Measurements from ENCODE around the gene MEA1. TPM values are rescaled to one million over a fixed set of nuclear protein-coding genes. Genes with fewer than 3 reads are reported as not detected.

Gene MEA1
- total and polyA plus RNA-seq, 9 donors = 48.2 to 95.1 (median 63.2) TPM

- no peaks in the 10 kb centered on the region for H3K27me3 ChIP-seq
- H3K9me3 ChIP-seq = no peaks in the 10 kb centered on the region
- H3K4me3 ChIP-seq = no peak overlapping the region
- DNase-seq = no peak
- WGBS, 3 donors = 80 to 86% (median 84%) methylated on average over 9 of the region's 9 CpGs
- intact Hi-C loops (cut with DNase I) = loop anchor here in 1 of 4 donors (10.0 kb wide), 1 partner anchor 49 kb away; the partner anchor contains the start of gene PTCRA
- peaks cover 3% of the 10 kb centered on the region for H3K36me3 ChIP-seq
- no peak for TF ChIP-seq POLR2A (IDR thresholded peaks at IDR 0.05)
- TF ChIP-seq CTCF (IDR thresholded peaks at IDR 0.05) = no peak
- no peak for TF ChIP-seq EP300 (IDR thresholded peaks at IDR 0.05)
- H3K27ac ChIP-seq = no peak overlapping the region
- H3K4me1 ChIP-seq (ENCODE audit: insufficient read depth) = peaks cover 5% of the 10 kb centered on the region
These were observed 49.7 kb downstream of the MEA1 start for GRCh38 chr6:42963855-42964605.

GRCh38 chr6:42963179-42963854, 50.4 kb downstream of the MEA1 start:
- Histone ChIP-seq H3K27me3 (no peaks in the 10 kb centered on the region), H3K4me1 (ENCODE audit: insufficient read depth) (peaks cover 5% of the 10 kb centered on the region), H3K4me3 (no peak overlapping the region), H3K36me3 (peaks cover 3% of the 10 kb centered on the region), H3K27ac (no peak overlapping the region), H3K9me3 (no peaks in the 10 kb centered on the region)
- no peak for TF ChIP-seq CTCF (IDR thresholded peaks at IDR 0.05)
- no peak for TF ChIP-seq EP300 (IDR thresholded peaks at IDR 0.05)
- no peak for TF ChIP-seq POLR2A (IDR thresholded peaks at IDR 0.05)
- 79 to 87% (median 82%) methylated on average over 8 to 12 of the region's 12 CpGs for WGBS, 3 donors
- DNase-seq = no peak
- intact Hi-C loops (cut with DNase I) = loop anchor here in 1 of 4 donors (10.0 kb wide), 1 partner anchor 49 kb away; the partner anchor contains the start of gene PTCRA

GRCh38 chr6:42962502-42963178, 51.1 kb downstream of the MEA1 start:
- no peaks in the 10 kb centered on the region for H3K27me3 ChIP-seq
- H3K9me3 ChIP-seq = no peaks in the 10 kb centered on the region
- peaks cover 3% of the 10 kb centered on the region for H3K36me3 ChIP-seq
- H3K27ac ChIP-seq = no peak overlapping the region
- intact Hi-C loops (cut with DNase I) = loop anchor here in 1 of 4 donors (10.0 kb wide), 1 partner anchor 48 kb away; the partner anchor contains the start of gene PTCRA
- no peak for DNase-seq
- no peak overlapping the region for H3K4me3 ChIP-seq
- 84 to 88% (median 86%) methylated on average over 6 to 13 of the region's 13 CpGs for WGBS, 3 donors
- no peak for TF ChIP-seq POLR2A (IDR thresholded peaks at IDR 0.05)
- TF ChIP-seq EP300 (IDR thresholded peaks at IDR 0.05) = no peak
- no peak for TF ChIP-seq CTCF (IDR thresholded peaks at IDR 0.05)
- peaks cover 5% of the 10 kb centered on the region for H3K4me1 ChIP-seq (ENCODE audit: insufficient read depth)

GRCh38 chr6:42962096-42962495, 51.6 kb downstream of the MEA1 start:
- Histone ChIP-seq H3K9me3 (no peaks in the 10 kb centered on the region), H3K27me3 (no peaks in the 10 kb centered on the region), H3K4me1 (ENCODE audit: insufficient read depth) (peaks cover 5% of the 10 kb centered on the region), H3K27ac (no peak overlapping the region), H3K36me3 (peaks cover 3% of the 10 kb centered on the region), H3K4me3 (no peak overlapping the region)
- DNase-seq = no peak
- no peak for TF ChIP-seq CTCF (IDR thresholded peaks at IDR 0.05)
- TF ChIP-seq POLR2A (IDR thresholded peaks at IDR 0.05) = no peak
- no peak for TF ChIP-seq EP300 (IDR thresholded peaks at IDR 0.05)
- WGBS, 3 donors = 86 to 90% (median 89%) methylated on average over 12 of the region's 12 CpGs
- intact Hi-C loops (cut with DNase I) = loop anchor here in 1 of 4 donors (10.0 kb wide), 1 partner anchor 47 kb away; the partner anchor contains the start of gene PTCRA
